Measurements from ENCODE around the gene NPM1. TPM values are rescaled to one million over a fixed set of nuclear protein-coding genes. Genes with fewer than 3 reads are reported as not detected.
A peak's percentile ranks its signal among the peaks of the same experiment; 100 is the strongest.

NPM1 gene
- total and polyA plus RNA-seq, 10 donors, result 441 to 2,472 (median 624) TPM

DNA sequence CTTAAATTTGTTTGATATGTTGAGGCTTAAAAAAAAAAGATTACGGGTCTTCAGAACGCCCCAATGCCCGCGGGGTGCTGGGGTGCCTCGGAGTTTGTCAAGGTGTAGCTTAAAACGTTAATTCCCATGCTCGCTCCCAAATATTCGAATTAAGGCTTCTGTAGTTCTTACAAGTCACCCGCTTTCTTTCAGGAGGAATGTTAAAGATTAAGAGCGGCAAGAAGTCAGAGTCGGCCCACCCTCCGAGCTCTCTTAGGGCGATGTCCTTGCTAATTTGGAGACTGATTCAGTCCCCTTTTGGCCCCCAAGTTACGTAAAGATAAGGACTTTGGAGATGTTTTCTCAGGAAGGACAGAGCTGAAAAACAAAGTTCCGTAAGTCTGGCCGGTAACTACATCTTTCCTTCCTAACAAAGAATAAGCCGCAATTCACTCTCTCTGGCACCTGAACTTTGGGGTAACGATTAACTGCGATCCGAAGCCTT lies 746 bp upstream of the NPM1 start:
- TF ChIP-seq, protein P1, sequence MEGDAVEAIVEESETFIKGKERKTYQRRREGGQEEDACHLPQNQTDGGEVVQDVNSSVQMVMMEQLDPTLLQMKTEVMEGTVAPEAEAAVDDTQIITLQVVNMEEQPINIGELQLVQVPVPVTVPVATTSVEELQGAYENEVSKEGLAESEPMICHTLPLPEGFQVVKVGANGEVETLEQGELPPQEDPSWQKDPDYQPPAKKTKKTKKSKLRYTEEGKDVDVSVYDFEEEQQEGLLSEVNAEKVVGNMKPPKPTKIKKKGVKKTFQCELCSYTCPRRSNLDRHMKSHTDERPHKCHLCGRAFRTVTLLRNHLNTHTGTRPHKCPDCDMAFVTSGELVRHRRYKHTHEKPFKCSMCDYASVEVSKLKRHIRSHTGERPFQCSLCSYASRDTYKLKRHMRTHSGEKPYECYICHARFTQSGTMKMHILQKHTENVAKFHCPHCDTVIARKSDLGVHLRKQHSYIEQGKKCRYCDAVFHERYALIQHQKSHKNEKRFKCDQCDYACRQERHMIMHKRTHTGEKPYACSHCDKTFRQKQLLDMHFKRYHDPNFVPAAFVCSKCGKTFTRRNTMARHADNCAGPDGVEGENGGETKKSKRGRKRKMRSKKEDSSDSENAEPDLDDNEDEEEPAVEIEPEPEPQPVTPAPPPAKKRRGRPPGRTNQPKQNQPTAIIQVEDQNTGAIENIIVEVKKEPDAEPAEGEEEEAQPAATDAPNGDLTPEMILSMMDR (IDR thresholded peaks at IDR 0.05 in 8 of 11, conservative IDR thresholded peaks at IDR 0.05 in 3 of 11), result no peak
- TF ChIP-seq POLR2A (IDR thresholded peaks at IDR 0.05), result no peak
- no peak for TF ChIP-seq POLR2AphosphoS5 (IDR thresholded peaks at IDR 0.05)
- intact Hi-C loops (cut with DNase I; ENCODE audit: low total_unique reads), result no loop called here
- peak; percentile 67 for DNase-seq
- peak overlapping the region; percentile 86 to 95 (median 90) for H3K27ac ChIP-seq
- peaks cover 0 to 18% (median 7%) of the 10 kb centered on the region in 6 donors for H3K36me3 ChIP-seq
- no peaks in the 10 kb centered on the region for H3K27me3 ChIP-seq (replicated peaks in 1 of 7)
- peak overlapping the region; percentile 75 to 95 (median 83) for H3K4me3 ChIP-seq
- no peaks in the 10 kb centered on the region for H3K9me3 ChIP-seq
- H3K4me1 ChIP-seq, result peaks cover 23 to 50% (median 37%) of the 10 kb centered on the region in 6 donors
- 10 to 18% (median 17%) methylated on average over 20 of the region's 20 CpGs for whole genome bisulfite sequencing, 5 donors

DNA sequence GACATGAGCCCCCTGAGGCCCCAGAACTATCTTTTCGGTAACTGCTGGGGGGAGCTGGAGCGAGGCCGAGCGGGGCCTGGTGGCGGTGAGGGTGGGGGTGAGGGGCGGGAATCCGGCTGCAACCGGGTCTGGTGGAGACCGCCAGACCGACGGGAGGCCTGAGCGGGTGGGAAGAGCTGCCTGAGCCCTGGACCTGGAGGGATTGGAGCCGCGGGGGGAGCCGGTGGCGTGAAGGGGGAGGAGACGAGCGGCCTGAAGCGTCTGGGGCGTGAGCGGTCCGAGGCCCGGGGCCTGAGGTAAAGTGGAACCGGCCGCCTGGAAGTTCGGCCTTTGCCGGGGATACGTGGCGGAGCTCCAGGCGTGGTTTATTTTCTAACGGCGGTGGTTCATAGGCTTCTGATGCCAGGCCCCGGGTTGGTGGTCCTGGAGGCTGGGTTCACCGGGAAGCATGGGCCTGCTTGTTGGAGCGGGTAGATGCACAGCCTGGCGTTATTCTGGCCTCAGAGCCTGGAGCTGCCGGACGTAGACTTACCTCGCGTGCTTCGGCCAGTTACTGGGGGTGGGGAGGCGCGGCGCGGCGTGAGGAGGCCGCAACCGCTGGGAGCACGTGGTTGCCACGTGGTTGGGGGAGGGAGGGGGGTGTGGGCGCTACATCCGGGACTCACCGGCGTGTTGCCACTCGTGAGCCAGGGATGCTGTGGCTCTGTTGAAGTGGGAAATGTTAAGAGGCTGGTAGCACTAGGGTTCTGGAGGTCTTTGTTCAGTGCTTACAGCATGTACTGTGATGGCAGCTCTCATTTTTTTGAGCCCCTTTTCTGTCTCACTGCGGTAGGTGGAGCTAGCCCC lies 544 bp downstream of the NPM1 start:
- no peaks in the 10 kb centered on the region for H3K27me3 ChIP-seq (replicated peaks in 1 of 7)
- H3K4me3 ChIP-seq, result peak overlapping the region; percentile 75 to 95 (median 83)
- 0 to 2% (median 1%) methylated on average over 26 to 56 of the region's 56 CpGs for WGBS, 5 donors
- H3K4me1 ChIP-seq, result peaks cover 29 to 63% (median 46%) of the 10 kb centered on the region in 6 donors
- DNase-seq, result peak; percentile 94
- H3K27ac ChIP-seq, result peak overlapping the region; percentile 83 to 95 (median 90)
- H3K9me3 ChIP-seq, result no peaks in the 10 kb centered on the region
- TF ChIP-seq POLR2AphosphoS5 (IDR thresholded peaks at IDR 0.05) (peak; percentile 62 to 72 (median 62)), POLR2A (IDR thresholded peaks at IDR 0.05) (no peak)
- TF ChIP-seq, protein P1 (IDR thresholded peaks at IDR 0.05 in 8 of 11, conservative IDR thresholded peaks at IDR 0.05 in 3 of 11), result no peak
- intact Hi-C loops (cut with DNase I; ENCODE audit: low total_unique reads), result no loop called here
- H3K36me3 ChIP-seq, result peaks cover 0 to 31% (median 18%) of the 10 kb centered on the region in 6 donors

DNA sequence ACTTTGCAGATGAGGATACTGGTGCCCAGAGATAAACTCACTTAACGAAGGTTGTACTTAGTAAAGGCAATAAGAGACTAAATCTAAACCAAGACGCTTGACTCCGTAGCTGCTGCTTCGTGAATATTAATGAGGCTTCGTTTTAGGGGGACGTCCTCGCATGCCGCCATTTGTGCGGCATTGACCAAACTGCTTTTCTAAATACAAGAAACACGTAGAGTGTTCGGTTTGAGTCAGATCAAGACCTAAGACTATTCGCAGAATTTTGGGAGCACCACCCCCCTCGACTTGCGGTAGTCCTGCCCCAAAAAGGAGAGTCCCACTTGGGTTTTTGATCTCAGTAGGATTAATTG lies 1.1 kb downstream of the NPM1 start:
- TF ChIP-seq, protein P1 (IDR thresholded peaks at IDR 0.05 in 8 of 11, conservative IDR thresholded peaks at IDR 0.05 in 3 of 11), result no peak
- TF ChIP-seq POLR2AphosphoS5 (IDR thresholded peaks at IDR 0.05) (no peak), POLR2A (IDR thresholded peaks at IDR 0.05) (no peak)
- no peaks in the 10 kb centered on the region for H3K27me3 ChIP-seq (replicated peaks in 1 of 7)
- DNase-seq, result peak; percentile 60
- peaks cover 29 to 69% (median 46%) of the 10 kb centered on the region in 6 donors for H3K4me1 ChIP-seq
- 2 to 4% (median 2%) methylated on average over 14 of the region's 14 CpGs for WGBS, 5 donors
- H3K27ac ChIP-seq, result peak overlapping the region in 7 of 8 donors; percentile 86 to 95 (median 90)
- H3K9me3 ChIP-seq, result no peaks in the 10 kb centered on the region
- H3K4me3 ChIP-seq, result peak overlapping the region; percentile 75 to 95 (median 83)
- H3K36me3 ChIP-seq, result peaks cover 0 to 37% (median 24%) of the 10 kb centered on the region in 6 donors
- intact Hi-C loops (cut with DNase I; ENCODE audit: low total_unique reads), result no loop called here

Measured in spleen (tissue), 11 donors.